IMR-90 (cell line): ENCODE data around the gene KCTD16. TPM values are rescaled to one million over a fixed set of nuclear protein-coding genes. Genes with fewer than 3 reads are reported as not detected.

Experiments
- ATAC-seq: fragments of 200-7000 bp; cut with Tn5 transposase; 2 replicates; pipeline ENCODE4 v1.9.1; 2020; ENCODE audit warnings: low read depth, mild to moderate bottlenecking, moderate library complexity
- BruUV-seq: library from RNA; stranded (reverse); fragments of 400-500 nt; replicated peaks from 2 replicates; lab custom pipeline; 2021; lab: Mats Ljungman, UMichigan
- CTCF ChIA-PET: fragments of 300-600 bp; formaldehyde crosslinking; extraction: SDS; loops from one replicate; lab custom pipeline; 2021; ENCODE audit warnings: antibody characterized with exemption; lab: Yijun Ruan, JAX
- POLR2A ChIA-PET: fragments of 300-600 bp; sonication (Branson Sonifier 250); formaldehyde crosslinking; loops from one replicate; lab custom pipeline; 2022; ENCODE audit warnings: antibody characterized with exemption; ENCODE audit not compliant: unreplicated experiment; lab: Charles Lee
- DNase-seq: peaks from one replicate; pipeline ENCODE4 v3.0.0; 2013
- H2AFZ ChIP-seq: replicated peaks from 2 replicates; pipeline ENCODE3; 2013; ENCODE audit warnings: low read length, mild to moderate bottlenecking; ENCODE audit not compliant: poor library complexity
- H2AK5ac ChIP-seq: 2 replicates; pipeline ENCODE4 v1.6.1; 2013; ENCODE audit warnings: low read depth, low read length, inconsistent platforms
- H2AK9ac ChIP-seq: replicated peaks from 2 replicates; pipeline ENCODE3; 2013; ENCODE audit warnings: mild to moderate bottlenecking, low read depth, low read length, moderate library complexity; ENCODE audit not compliant: poor library complexity
- H2BK120ac ChIP-seq: 2 replicates; pipeline ENCODE4 v1.6.1; 2013; ENCODE audit warnings: low read depth, low read length, inconsistent platforms
- H2BK15ac ChIP-seq: 3 replicates; pipeline ENCODE4 v1.6.1; 2013; ENCODE audit warnings: low read depth, low read length, inconsistent platforms
- H2BK20ac ChIP-seq: 2 replicates; pipeline ENCODE4 v1.6.1; 2013; ENCODE audit warnings: low read depth, mild to moderate bottlenecking, inconsistent platforms, low read length, moderate library complexity
- H2BK5ac ChIP-seq: 2 replicates; pipeline ENCODE4 v1.6.1; 2013; ENCODE audit warnings: mild to moderate bottlenecking, low read depth, low read length, inconsistent platforms; ENCODE audit not compliant: poor library complexity, severe bottlenecking
- H3K14ac ChIP-seq: replicated peaks from 2 replicates; pipeline ENCODE4 v1.6.1; 2013; ENCODE audit warnings: low read depth, low read length, inconsistent platforms
- H3K18ac ChIP-seq: 2 replicates; pipeline ENCODE4 v1.6.1; 2013; ENCODE audit warnings: low read depth, low read length, control low read depth
- H3K23ac ChIP-seq: 2 replicates; pipeline ENCODE4 v1.6.1; 2013; ENCODE audit warnings: low read depth, low read length, inconsistent platforms
- H3K27ac ChIP-seq: 2 replicates; pipeline ENCODE4 v1.5.1; 2013; ENCODE audit warnings: mild to moderate bottlenecking, control low read depth, low read length; ENCODE audit not compliant: insufficient read depth
- H3K27me3 ChIP-seq: 2 replicates; pipeline ENCODE4 v1.6.1; 2013; ENCODE audit warnings: low read length; ENCODE audit not compliant: control insufficient read depth, insufficient read depth
- H3K36me3 ChIP-seq: 2 replicates; pipeline ENCODE4 v1.6.1; 2013; ENCODE audit warnings: low read length, mixed read lengths; ENCODE audit not compliant: control insufficient read depth, insufficient read depth
- H3K4ac ChIP-seq: 2 replicates; pipeline ENCODE4 v1.6.1; 2013; ENCODE audit warnings: low read depth, low read length, inconsistent platforms
- H3K4me1 ChIP-seq: 2 replicates; pipeline ENCODE4 v1.6.1; 2013; ENCODE audit warnings: low read length, mixed read lengths; ENCODE audit not compliant: control insufficient read depth, insufficient read depth
- H3K4me2 ChIP-seq: 2 replicates; pipeline ENCODE4 v1.6.1; 2013; ENCODE audit warnings: low read depth, mild to moderate bottlenecking, control low read depth, low read length, moderate library complexity
- H3K4me3 ChIP-seq: 2 replicates; pipeline ENCODE4 v1.5.1; 2013; ENCODE audit warnings: low read depth, mild to moderate bottlenecking, control low read depth, low read length, moderate library complexity; ENCODE audit not compliant: insufficient read depth
- H3K56ac ChIP-seq: 2 replicates; pipeline ENCODE4 v1.6.1; 2013; ENCODE audit warnings: low read length, inconsistent platforms; ENCODE audit not compliant: insufficient read depth; ENCODE audit errors: extremely low read depth
- H3K79me1 ChIP-seq, 2 experiments: 2 replicates each; pipeline ENCODE4 v1.6.1; 2013; ENCODE audit warnings: low read length in 2 of 2, inconsistent platforms in 1 of 2, low read depth in 1 of 2
- H3K9ac ChIP-seq: 2 replicates; pipeline ENCODE4 v1.6.1; 2013; ENCODE audit warnings: low read depth, low read length, control low read depth
- H3K9me1 ChIP-seq: 2 replicates; pipeline ENCODE4 v1.6.1; 2013; ENCODE audit warnings: low read length, inconsistent platforms; ENCODE audit not compliant: insufficient read depth
- H3K9me3 ChIP-seq: 2 replicates; pipeline ENCODE4 v1.6.1; 2013; ENCODE audit warnings: low read length; ENCODE audit not compliant: control insufficient read depth, insufficient read depth
- H4K20me1 ChIP-seq: 2 replicates; pipeline ENCODE4 v1.6.1; 2013; ENCODE audit warnings: low read length, inconsistent platforms; ENCODE audit not compliant: insufficient read depth
- H4K5ac ChIP-seq: 2 replicates; pipeline ENCODE4 v1.6.1; 2013; ENCODE audit warnings: mild to moderate bottlenecking, low read depth, low read length, control low read depth
- H4K8ac ChIP-seq, 2 experiments: 2 replicates each; pipeline ENCODE4 v1.6.1; 2013; ENCODE audit warnings: low read depth in 2 of 2, low read length in 2 of 2, control low read depth in 1 of 2, inconsistent platforms in 1 of 2
- H4K91ac ChIP-seq: 2 replicates; pipeline ENCODE4 v1.6.1; 2013; ENCODE audit warnings: low read depth, low read length, inconsistent platforms; ENCODE audit not compliant: insufficient read depth
- ELK1 ChIP-seq: fragments of 150-350 bp; IDR thresholded peaks from 2 replicates; pipeline ENCODE4 v1.6.1; 2016; ENCODE audit warnings: low read depth, mild to moderate bottlenecking, low read length, moderate library complexity, borderline replicate concordance
- FOS ChIP-seq: fragments of 150-350 bp; IDR thresholded peaks from 2 replicates; pipeline ENCODE4 v1.6.1; 2016; ENCODE audit warnings: low read depth, low read length
- MAFK ChIP-seq: IDR thresholded peaks from 2 replicates; pipeline ENCODE4 v1.6.1; 2012; ENCODE audit warnings: low read depth, low read length, improper control_type of control experiment
- RAD21 ChIP-seq: IDR thresholded peaks from 2 replicates; pipeline ENCODE4 v1.6.1; 2012; ENCODE audit warnings: low read length, improper control_type of control experiment
- SMC3 ChIP-seq: fragments of 150-350 bp; IDR thresholded peaks from 2 replicates; pipeline ENCODE4 v1.6.1; 2016; ENCODE audit warnings: low read depth, mild to moderate bottlenecking, antibody characterized with exemption, low read length, moderate library complexity
- WGBS, 2 experiments: methylation state at CpG; one replicate each; pipeline versions ENCODE4 v1.1.5 to v1.1.7; 2013; ENCODE audit warnings: missing lambda C conversion rate in 2 of 2; ENCODE audit not compliant: insufficient read length in 1 of 2; ENCODE audit errors: extremely low coverage in 2 of 2; 5-methylcytosine and 5-hydroxymethylcytosine counted together
- dilution Hi-C: fragments of 300-500 bp; cut with HindIII; formaldehyde crosslinking; loops from one replicate; pipeline ENCODE4 v1.14.3; 2018; ENCODE audit warnings: low sequenced_read_pairs; ENCODE audit not compliant: unreplicated experiment
- in situ Hi-C: fragments of 300-500 bp; cut with MboI; formaldehyde crosslinking; loops from 3 replicates; pipeline ENCODE4 v1.14.3; 2019; ENCODE audit warnings: low sequenced_read_pairs, inconsistent platforms, mixed read lengths
- intact Hi-C: fragments of 100-400 bp; cut with micrococcal nuclease; formaldehyde crosslinking; loops from 2 replicates; pipeline ENCODE4 v1.10.0; 2022
- polyA plus RNA-seq, 3 experiments: library from polyadenylated mRNA; depleted of rRNA; stranded (reverse); fragments of >200 nt; gene quantifications; 2 replicates each; pipeline ENCODE4 v1.2.3, GENCODE V29; 2012; ENCODE audit warnings: low replicate concordance in 1 of 3
- total RNA-seq: library from RNA; depleted of rRNA; stranded (reverse); fragments of >200 nt; gene quantifications from 2 replicates; pipeline ENCODE4 v1.2.3, GENCODE V29; 2012

Gene KCTD16
- total and polyA plus RNA-seq, 2 of the 4 experiments (the other 2 are of a cell fraction) = 0.43 to 1.1 TPM

GRCh38 chr5:144134194-144134826 is 36.4 kb upstream of the KCTD16 start:
- Histone ChIP-seq H4K5ac (no peak overlapping the region), H3K79me1 (no peaks in the 10 kb centered on the region), H3K27me3 (no peaks in the 10 kb centered on the region), H3K27ac (no peak overlapping the region), H3K18ac (no peak overlapping the region), H3K23ac (no peak overlapping the region), H2BK5ac (no peak overlapping the region), H2BK120ac (no peak overlapping the region), H3K9me1 (no peaks in the 10 kb centered on the region), H3K36me3 (no peaks in the 10 kb centered on the region), H3K4me2 (no peak overlapping the region), H3K14ac (no peak overlapping the region), H3K9me3 (peaks cover 3% of the 10 kb centered on the region; the same call in 1 of the 2 replicates), H3K56ac (no peak overlapping the region), H3K4me1 (no peaks in the 10 kb centered on the region), H4K91ac (no peak overlapping the region), H2AFZ (no peak overlapping the region), H3K4ac (no peak overlapping the region), H4K20me1 (no peaks in the 10 kb centered on the region), H2BK15ac (no peak overlapping the region), H2AK9ac (no peak overlapping the region), H2AK5ac (no peak overlapping the region), H3K9ac (no peak overlapping the region), H3K4me3 (no peak overlapping the region), H2BK20ac (no peak overlapping the region), H4K8ac (no peak overlapping the region)
- no peak for DNase-seq
- dilution Hi-C loops (no loop called here), intact Hi-C loops (no loop called here), in situ Hi-C loops (loop anchor here (10.0 kb wide), 1 partner anchor 310 kb away; no protein-coding TSS in a partner anchor)
- WGBS, 2 experiments = no CpG with 5 or more reads among the region's 2 CpGs
- POLR2A ChIA-PET = interaction anchor here (0.6 kb wide), 1 partner anchor 36 kb away, joined by 3 read pairs; no protein-coding TSS in a partner anchor
- TF ChIP-seq MAFK (peak; percentile 72), FOS (no peak), RAD21 (no peak), ELK1 (no peak), SMC3 (no peak)
- no peak for ATAC-seq
- no TSS peak for BruUV-seq
- CTCF ChIA-PET = interaction anchor here (1.1 kb wide), 1 partner anchor 8 kb away, joined by 3 read pairs; no protein-coding TSS in a partner anchor
